CD4-positive, CD25-positive, alpha-beta regulatory T cell (primary cell): ENCODE data around the gene C19orf38. TPM values are rescaled to one million over a fixed set of nuclear protein-coding genes. Genes with fewer than 3 reads are reported as not detected.

Experiments
- ATAC-seq, 2 donors: fragments of 150-1000 bp; cut with Tn5 transposase; one replicate each; pipeline ENCODE4 v1.10.0; 2021; ENCODE audit warnings: low read depth in 2 of 2, moderate number of reproducible peaks in 2 of 2, moderate library complexity in 1 of 2
- DNase-seq, 3 donors: peaks; one replicate each; pipeline versions ENCODE4 v3.0.0 to v3.0.0-alpha.2; 2012 to 2022; ENCODE audit warnings: mixed read lengths in 1 of 3
- H3K27ac ChIP-seq: one replicate; pipeline ENCODE4 v1.7.0; 2013; ENCODE audit warnings: mild to moderate bottlenecking, low read length; ENCODE audit not compliant: insufficient read depth, poor library complexity, severe bottlenecking
- H3K27me3 ChIP-seq: one replicate; pipeline ENCODE4 v1.7.0; 2013; ENCODE audit warnings: low read length; ENCODE audit not compliant: control insufficient read depth, insufficient read depth
- H3K36me3 ChIP-seq: one replicate; pipeline ENCODE4 v1.7.0; 2013; ENCODE audit warnings: mild to moderate bottlenecking, low read length, moderate library complexity; ENCODE audit not compliant: control insufficient read depth, insufficient read depth
- H3K4me1 ChIP-seq: 2 replicates; pipeline ENCODE4 v1.7.0; 2013; ENCODE audit warnings: mild to moderate bottlenecking, low read length; ENCODE audit not compliant: insufficient read depth, control insufficient read depth, poor library complexity, severe bottlenecking
- H3K4me3 ChIP-seq: one replicate; pipeline ENCODE4 v1.7.0; 2013; ENCODE audit warnings: low read depth, mild to moderate bottlenecking, low read length, moderate library complexity
- H3K9me3 ChIP-seq, 2 experiments: 1 replicate in 1 of 2; 2 replicates in 1 of 2; pipeline ENCODE4 v1.7.0; 2013; ENCODE audit warnings: low read length in 2 of 2, mild to moderate bottlenecking in 1 of 2, moderate library complexity in 1 of 2; ENCODE audit not compliant: control insufficient read depth in 2 of 2
- H3K27ac Mint-ChIP-seq, 3 donors: one replicate each; pipeline ENCODE4 v1.8.0; 2020 to 2022; ENCODE audit warnings: mild to moderate bottlenecking in 3 of 3, mixed read lengths in 3 of 3, moderate library complexity in 2 of 3
- H3K27me3 Mint-ChIP-seq: one replicate; pipeline ENCODE4 v1.8.0; 2022; ENCODE audit warnings: mild to moderate bottlenecking, mixed read lengths
- H3K36me3 Mint-ChIP-seq: one replicate; pipeline ENCODE4 v1.8.0; 2020; ENCODE audit warnings: mixed read lengths
- H3K4me1 Mint-ChIP-seq, 4 donors: one replicate each; pipeline ENCODE4 v1.8.0; 2020 to 2022; ENCODE audit warnings: mixed read lengths in 4 of 4, mild to moderate bottlenecking in 1 of 4
- H3K4me3 Mint-ChIP-seq, 4 donors: one replicate each; pipeline ENCODE4 v1.8.0; 2020 to 2022; ENCODE audit warnings: mild to moderate bottlenecking in 4 of 4, mixed read lengths in 4 of 4, moderate library complexity in 3 of 4
- H3K9me3 Mint-ChIP-seq, 7 donors: one replicate each; pipeline ENCODE4 v1.8.0; 2020 to 2022; ENCODE audit warnings: mixed read lengths in 7 of 7, mild to moderate bottlenecking in 3 of 7, moderate library complexity in 2 of 7
- polyA plus RNA-seq, 4 donors: library from polyadenylated mRNA; unstranded; fragments of 300-500 nt; fragmentation: Illumina TruSeq; gene quantifications; one replicate each; pipeline ENCODE4 v1.2.3, GENCODE V29; 2021
- total RNA-seq: library from RNA; stranded (reverse); gene quantifications from one replicate; pipeline ENCODE4 v1.2.3, GENCODE V29; 2022

C19orf38 gene
- total and polyA plus RNA-seq, 5 donors from 2014 or later, result 0.40 to 1.1 (median 0.58) TPM; not detected in 1

GRCh38 chr19:10828981-10829821 lies 19.0 kb upstream of the C19orf38 start:
- H3K27ac ChIP-seq, result no peak overlapping the region
- Mint-ChIP-seq H3K4me1 (no peaks in the 10 kb centered on the region), H3K9me3 (no peaks in the 10 kb centered on the region), H3K4me3 (no peak overlapping the region), H3K36me3 (peaks cover 16% of the 10 kb centered on the region), H3K27me3 (no peaks in the 10 kb centered on the region), H3K27ac (no peak overlapping the region)
- no peaks in the 10 kb centered on the region for H3K9me3 ChIP-seq
- H3K36me3 ChIP-seq, result peaks cover 35% of the 10 kb centered on the region
- DNase-seq, result no peak
- H3K27me3 ChIP-seq, result no peaks in the 10 kb centered on the region
- no peak overlapping the region for H3K4me3 ChIP-seq
- peak in 1 of 2 donors; percentile 25 for ATAC-seq
- no peaks in the 10 kb centered on the region for H3K4me1 ChIP-seq

- Histone ChIP-seq H3K4me3 (no peak overlapping the region), H3K27ac (no peak overlapping the region), H3K4me1 (no peaks in the 10 kb centered on the region), H3K27me3 (no peaks in the 10 kb centered on the region), H3K9me3 (no peaks in the 10 kb centered on the region), H3K36me3 (peaks cover 28% of the 10 kb centered on the region)
- Mint-ChIP-seq H3K27me3 (no peaks in the 10 kb centered on the region), H3K9me3 (no peaks in the 10 kb centered on the region), H3K4me1 (no peaks in the 10 kb centered on the region), H3K36me3 (peaks cover 16% of the 10 kb centered on the region), H3K4me3 (peak overlapping the region in 1 of 4 donors; percentile 59), H3K27ac (no peak overlapping the region)
- ATAC-seq (no peak), DNase-seq (no peak)
Measured at GRCh38 chr19:10829967-10830366, 18.2 kb upstream of the C19orf38 start.

- DNase-seq, result no peak
- Histone ChIP-seq H3K27ac (no peak overlapping the region), H3K9me3 (no peaks in the 10 kb centered on the region), H3K4me3 (no peak overlapping the region), H3K27me3 (no peaks in the 10 kb centered on the region), H3K4me1 (no peaks in the 10 kb centered on the region), H3K36me3 (peaks cover 26% of the 10 kb centered on the region)
- H3K4me3 Mint-ChIP-seq, result peak overlapping the region in 1 of 4 donors; percentile 59
- no peaks in the 10 kb centered on the region for H3K27me3 Mint-ChIP-seq
- peaks cover 0 to 1% (median under 1%) of the 10 kb centered on the region in 4 donors for H3K4me1 Mint-ChIP-seq
- no peak overlapping the region for H3K27ac Mint-ChIP-seq
- peaks cover 15% of the 10 kb centered on the region for H3K36me3 Mint-ChIP-seq
- no peak for ATAC-seq
- no peaks in the 10 kb centered on the region for H3K9me3 Mint-ChIP-seq
Measured at GRCh38 chr19:10830370-10830769, 17.8 kb upstream of the C19orf38 start.

GRCh38 chr19:10830931-10831779 lies 17.1 kb upstream of the C19orf38 start:
- Mint-ChIP-seq H3K4me3 (no peak overlapping the region), H3K4me1 (peaks cover 0 to 9% (median 5%) of the 10 kb centered on the region in 4 donors), H3K27ac (no peak overlapping the region), H3K27me3 (peaks cover 6% of the 10 kb centered on the region), H3K9me3 (peaks cover 0 to under 1% (median 0%) of the 10 kb centered on the region in 7 donors), H3K36me3 (peaks cover 13% of the 10 kb centered on the region)
- peaks cover 22% of the 10 kb centered on the region for H3K36me3 ChIP-seq
- no peak overlapping the region for H3K27ac ChIP-seq
- ATAC-seq (no peak), DNase-seq (no peak)
- no peaks in the 10 kb centered on the region for H3K9me3 ChIP-seq
- peaks cover under 1% of the 10 kb centered on the region for H3K4me1 ChIP-seq
- no peaks in the 10 kb centered on the region for H3K27me3 ChIP-seq
- no peak overlapping the region for H3K4me3 ChIP-seq

GRCh38 chr19:10831987-10832938 lies 16.0 kb upstream of the C19orf38 start:
- Mint-ChIP-seq H3K4me1 (peaks cover 0 to 17% (median 9%) of the 10 kb centered on the region in 4 donors), H3K27me3 (peaks cover 9% of the 10 kb centered on the region), H3K4me3 (peak overlapping the region in 1 of 4 donors; percentile 62), H3K27ac (no peak overlapping the region), H3K9me3 (peaks cover 0 to 6% (median 2%) of the 10 kb centered on the region in 7 donors), H3K36me3 (peaks cover 12% of the 10 kb centered on the region)
- H3K27ac ChIP-seq, result no peak overlapping the region
- DNase-seq (no peak), ATAC-seq (no peak)
- no peaks in the 10 kb centered on the region for H3K27me3 ChIP-seq
- H3K36me3 ChIP-seq, result peaks cover 11% of the 10 kb centered on the region
- H3K4me1 ChIP-seq, result peaks cover 6% of the 10 kb centered on the region
- no peak overlapping the region for H3K4me3 ChIP-seq
- peaks cover 0 to 5% of the 10 kb centered on the region in 2 experiments for H3K9me3 ChIP-seq

- Mint-ChIP-seq H3K9me3 (peaks cover 0 to 6% (median 2%) of the 10 kb centered on the region in 7 donors), H3K27ac (no peak overlapping the region), H3K4me1 (peaks cover 0 to 17% (median 9%) of the 10 kb centered on the region in 4 donors), H3K36me3 (peaks cover 12% of the 10 kb centered on the region), H3K4me3 (peak overlapping the region in 1 of 4 donors; percentile 62), H3K27me3 (peaks cover 9% of the 10 kb centered on the region)
- H3K9me3 ChIP-seq, result peaks cover 0 to 5% of the 10 kb centered on the region in 2 experiments
- peaks cover 6% of the 10 kb centered on the region for H3K4me1 ChIP-seq
- H3K27me3 ChIP-seq, result no peaks in the 10 kb centered on the region
- ATAC-seq (no peak), DNase-seq (no peak)
- H3K27ac ChIP-seq, result no peak overlapping the region
- peaks cover 9% of the 10 kb centered on the region for H3K36me3 ChIP-seq
- H3K4me3 ChIP-seq, result no peak overlapping the region
Measured at GRCh38 chr19:10832939-10833296, 15.3 kb upstream of the C19orf38 start.
